NCI-H1436 (cell line): ENCODE results near the gene MFN2.
"Not testable (repeated sequence)": the region's sequence is repeated elsewhere in the genome, so short reads cannot be mapped to it uniquely, and the experiment has no call there.

Source experiments
- DNase-seq: peaks from one replicate; lab custom pipeline; 2025; lab: John Stamatoyannopoulos, UW

The MFN2 gene

DNA sequence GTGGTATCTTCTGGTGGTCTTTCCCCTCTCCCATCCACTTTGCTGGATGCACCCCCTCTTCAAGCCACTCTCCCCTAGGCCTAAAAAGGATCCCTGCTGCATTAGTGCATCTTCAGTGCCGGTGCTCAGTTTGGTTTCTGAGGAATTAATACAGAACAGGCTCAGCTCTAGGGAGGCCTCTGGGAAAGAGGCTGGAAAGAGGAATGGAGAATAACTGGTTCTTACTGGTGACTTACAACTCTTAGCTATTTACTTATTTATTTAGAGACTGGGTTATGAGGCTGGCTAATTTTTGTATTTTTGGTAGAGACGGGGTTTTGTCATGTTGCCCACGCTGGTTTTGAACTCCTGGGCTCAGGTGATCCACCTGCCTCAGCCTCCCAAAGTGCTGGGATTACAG, 19.0 kb downstream of the MFN2 start:
- no peak for DNase-seq

DNA sequence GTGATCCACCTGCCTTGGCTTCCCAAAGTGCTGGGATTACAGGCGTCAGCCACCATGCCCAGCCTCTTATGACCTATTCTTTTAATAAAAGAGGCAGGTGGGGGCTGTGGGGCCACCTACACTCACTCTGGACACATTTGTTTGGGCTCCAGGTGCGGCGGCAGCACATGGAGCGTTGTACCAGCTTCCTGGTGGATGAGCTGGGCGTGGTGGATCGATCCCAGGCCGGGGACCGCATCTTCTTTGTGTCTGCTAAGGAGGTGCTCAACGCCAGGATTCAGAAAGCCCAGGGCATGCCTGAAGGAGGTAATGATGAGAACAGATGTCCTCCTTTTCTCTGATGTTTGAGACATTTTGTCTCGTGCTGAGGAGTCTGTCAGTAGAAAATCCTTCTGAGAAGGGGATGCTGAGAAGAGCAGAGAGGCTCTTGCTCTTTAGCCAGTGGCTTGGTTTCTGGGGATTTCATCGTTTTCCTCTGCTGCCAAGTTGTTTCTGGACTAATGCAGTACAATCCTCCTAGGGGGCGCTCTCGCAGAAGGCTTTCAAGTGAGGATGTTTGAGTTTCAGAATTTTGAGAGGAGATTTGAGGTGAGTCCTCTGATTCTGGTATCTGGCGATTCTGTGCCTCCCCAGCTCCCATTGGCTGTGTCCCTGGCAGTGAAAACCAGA, 21.1 kb downstream of the MFN2 start:
- DNase-seq = no peak

DNA sequence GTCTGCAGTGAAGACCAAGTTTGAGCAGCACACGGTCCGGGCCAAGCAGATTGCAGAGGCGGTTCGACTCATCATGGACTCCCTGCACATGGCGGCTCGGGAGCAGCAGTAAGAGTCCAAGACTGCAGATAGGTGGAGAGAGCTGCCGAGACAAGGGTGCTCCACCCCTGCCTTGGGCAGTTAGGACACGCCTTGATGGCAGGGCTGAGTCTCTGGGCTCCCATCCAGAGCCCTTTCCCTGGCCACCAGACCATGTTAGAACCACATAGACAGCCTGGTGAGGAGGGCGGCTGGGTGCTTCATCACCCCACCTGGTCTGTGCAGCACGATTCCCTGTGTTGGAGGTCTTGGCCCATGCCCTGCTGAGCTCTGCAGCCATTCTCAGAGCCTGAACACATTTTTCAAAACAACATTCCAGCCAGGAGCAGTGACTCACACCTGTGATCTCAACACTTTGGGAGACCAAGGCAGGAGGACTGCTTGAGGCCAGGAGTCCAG, 21.8 kb downstream of the MFN2 start:
- no peak for DNase-seq

DNA sequence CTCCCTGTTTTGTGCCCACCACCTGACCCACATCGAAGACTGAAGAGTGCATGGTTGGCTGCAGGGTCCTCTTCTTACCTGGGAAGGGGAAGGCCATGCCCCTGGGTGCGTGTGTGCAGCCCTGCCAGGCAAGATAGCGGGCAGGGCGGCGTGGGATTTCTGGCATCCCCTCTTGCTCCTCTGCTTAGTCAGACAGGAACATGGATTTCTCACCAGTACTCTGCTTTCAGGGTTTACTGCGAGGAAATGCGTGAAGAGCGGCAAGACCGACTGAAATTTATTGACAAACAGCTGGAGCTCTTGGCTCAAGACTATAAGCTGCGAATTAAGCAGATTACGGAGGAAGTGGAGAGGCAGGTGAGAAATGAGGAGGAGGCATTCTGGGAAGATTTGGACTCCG, 23.5 kb downstream of the MFN2 start:
- no peak for DNase-seq

DNA sequence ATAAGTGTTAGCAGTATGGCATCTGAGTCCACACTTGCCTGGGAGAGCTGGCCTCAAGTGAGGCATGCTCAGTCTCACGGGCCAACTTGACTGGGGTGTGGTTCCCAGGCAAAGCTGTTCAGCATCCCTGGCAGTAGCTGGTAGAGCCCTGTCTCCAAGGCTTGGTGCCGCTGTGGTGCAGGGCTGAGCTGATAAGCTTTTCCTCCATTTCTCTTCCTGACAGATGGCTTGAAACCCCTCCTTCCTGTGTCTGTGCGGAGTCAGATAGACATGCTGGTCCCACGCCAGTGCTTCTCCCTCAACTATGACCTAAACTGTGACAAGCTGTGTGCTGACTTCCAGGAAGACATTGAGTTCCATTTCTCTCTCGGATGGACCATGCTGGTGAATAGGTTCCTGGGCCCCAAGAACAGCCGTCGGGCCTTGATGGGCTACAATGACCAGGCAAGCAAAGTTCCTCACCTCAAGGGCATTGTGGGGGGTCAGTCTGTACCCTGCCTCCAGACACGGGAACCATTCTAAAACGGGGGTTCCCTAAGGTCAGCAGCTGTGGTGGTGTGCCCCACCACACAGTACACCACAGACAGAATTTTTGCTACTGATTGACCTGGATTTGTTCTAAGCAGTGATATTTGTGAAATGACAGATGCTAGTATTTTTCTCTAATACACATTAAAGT, 25.4 kb downstream of the MFN2 start:
- no peak for DNase-seq

DNA sequence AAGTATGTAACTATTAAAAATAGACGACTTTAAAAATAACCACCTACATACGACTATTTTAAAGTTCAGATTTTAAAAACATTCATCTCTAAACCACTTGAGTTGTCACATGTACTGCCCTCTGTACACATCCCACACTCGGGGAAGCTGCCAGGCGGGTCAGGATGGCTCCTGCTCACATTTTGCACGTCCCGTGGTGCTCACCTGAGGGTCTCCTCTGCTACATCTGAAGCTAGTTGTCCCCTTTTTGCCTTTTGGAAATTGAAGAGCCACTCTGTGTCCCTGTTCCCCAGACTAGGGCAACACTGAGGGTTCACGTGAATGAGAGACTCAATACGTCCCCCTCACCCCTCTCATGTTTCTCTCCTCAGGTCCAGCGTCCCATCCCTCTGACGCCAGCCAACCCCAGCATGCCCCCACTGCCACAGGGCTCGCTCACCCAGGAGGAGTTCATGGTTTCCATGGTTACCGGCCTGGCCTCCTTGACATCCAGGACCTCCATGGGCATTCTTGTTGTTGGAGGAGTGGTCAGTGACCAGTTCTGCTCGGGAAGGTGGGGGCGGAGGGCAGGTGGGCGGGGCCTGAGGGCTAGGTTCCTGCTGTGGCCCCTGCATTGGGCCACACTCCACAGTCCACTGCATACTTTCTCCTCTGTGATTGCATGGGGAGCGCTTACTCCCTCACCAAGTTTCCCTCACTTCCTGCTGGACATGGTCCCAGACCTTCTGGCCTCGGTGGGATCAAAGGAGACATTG, 26.1 kb downstream of the MFN2 start:
- DNase-seq = no peak

DNA sequence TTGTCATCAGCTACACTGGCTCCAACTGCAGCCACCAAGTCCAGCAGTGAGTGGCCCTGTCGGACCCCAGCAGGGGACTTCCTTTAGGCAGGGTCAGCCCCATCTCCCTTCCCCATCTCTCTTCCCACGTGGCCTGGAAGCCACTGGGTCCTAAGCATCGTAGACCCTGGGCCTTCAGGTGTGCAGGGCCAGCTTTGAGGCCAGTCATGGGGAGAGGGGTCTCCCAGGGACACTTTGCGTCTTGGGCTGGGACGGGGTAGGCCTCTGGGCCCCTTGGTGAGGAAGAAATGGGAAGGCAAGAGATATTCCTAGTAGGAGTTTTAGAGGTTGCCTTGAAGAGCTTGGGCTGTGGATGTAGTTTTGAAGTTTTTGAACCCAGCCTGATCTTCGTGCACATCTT, 27.0 kb downstream of the MFN2 start:
- DNase-seq = no peak

DNA sequence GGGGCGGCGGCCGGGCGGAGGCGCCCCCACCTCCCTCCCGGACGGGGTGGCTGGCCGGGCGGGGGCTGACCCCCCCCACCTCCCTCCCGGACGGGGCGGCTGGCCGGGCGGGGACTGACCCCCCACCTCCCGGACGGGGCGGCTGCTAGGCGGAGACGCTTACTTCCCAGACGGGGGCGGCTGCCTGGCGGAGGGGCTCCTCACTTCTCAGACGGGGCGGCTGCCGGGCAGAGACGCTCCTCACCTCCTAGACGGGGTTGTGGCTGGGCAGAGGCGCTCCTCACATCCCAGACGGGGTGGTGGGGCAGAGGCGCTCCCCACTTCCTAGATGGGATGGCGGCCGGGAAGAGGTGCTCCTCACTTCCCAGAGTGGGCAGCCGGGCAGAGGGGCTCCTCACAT, 28.1 kb downstream of the MFN2 start:
- not testable (repeated sequence) for DNase-seq

DNA sequence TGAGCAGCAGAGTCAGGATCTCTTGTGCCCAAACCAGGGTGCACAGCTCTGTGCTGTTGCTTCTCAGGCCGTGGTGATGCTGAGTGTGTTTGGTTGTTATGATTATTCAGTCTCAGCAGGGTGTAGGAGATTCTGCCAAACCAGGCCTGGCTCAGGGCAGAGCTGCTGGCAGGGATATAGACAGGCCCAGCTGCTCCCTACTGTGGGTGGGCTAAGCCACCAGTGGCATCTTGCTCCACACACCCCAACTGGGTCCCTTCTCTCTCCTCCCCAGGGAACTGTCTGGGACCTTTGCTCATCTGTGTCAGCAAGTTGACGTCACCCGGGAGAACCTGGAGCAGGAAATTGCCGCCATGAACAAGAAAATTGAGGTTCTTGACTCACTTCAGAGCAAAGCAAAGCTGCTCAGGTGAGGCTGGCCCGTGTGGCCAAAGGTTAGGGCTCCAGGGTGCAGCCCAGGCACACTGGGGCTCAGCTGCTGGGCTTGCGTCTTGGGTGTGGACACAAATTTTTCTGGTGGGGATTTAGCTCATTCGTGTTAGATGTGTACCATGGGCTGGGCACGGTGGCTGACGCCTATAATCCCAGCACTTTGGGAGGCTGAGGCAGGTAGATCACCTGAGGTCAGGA, 29.2 kb downstream of the MFN2 start:
- no peak for DNase-seq

DNA sequence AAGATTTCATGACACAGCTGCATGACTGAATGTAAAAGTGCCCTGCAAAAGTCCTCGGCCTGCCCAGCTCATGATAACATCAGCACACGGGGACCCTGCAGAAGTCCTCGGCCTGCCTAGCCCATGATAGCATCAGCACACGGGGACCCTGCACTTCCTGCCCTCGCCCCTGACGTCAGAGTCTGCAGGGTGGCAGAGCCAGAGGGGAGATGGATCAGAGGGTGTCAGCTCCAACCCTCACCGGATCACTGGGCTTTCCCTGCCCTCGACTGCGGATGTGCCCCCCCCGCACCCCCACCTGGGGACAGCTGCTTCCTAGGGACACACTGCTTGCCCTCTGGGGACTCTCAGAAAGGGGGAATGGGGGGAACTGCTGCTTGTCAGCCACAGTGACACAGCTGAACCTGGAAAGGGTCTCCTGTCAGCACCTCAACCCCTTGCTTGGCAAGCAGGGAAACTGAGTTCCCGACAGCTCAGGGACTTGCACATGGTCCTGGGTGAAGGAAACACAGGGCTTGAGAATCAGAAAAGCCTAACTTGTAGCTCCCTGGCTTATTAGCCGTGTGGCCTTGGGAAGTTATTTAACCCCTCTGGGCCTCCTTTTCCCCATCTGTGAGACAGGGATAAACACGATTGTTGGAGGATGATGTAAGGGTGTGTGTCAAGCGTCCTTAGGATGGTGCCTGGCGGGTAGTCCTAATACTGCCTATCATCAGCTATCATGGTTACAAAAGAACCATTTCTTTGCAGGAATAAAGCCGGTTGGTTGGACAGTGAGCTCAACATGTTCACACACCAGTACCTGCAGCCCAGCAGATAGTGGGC, 30.7 kb downstream of the MFN2 start:
- DNase-seq = no peak

DNA sequence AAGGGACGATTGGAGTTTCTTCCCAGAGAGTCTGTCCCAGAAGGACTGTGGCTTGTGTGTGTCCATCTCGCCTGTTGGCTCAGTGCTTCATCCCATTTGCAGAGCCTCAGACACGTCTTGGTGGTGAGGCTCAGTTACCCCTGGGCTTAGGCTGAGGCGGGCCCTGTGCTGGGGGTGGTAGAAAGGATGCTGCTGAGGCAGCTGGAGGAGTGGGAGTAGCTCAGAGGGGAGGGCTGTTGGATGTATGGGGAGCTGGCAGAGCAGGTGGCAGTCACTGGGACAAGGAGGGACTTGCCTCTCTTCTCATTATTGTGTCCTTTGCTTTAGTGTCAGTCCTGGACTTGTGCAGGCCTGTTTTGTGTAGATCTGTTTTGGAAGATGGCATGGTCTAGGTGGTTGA, 31.8 kb downstream of the MFN2 start:
- DNase-seq = no peak

DNA sequence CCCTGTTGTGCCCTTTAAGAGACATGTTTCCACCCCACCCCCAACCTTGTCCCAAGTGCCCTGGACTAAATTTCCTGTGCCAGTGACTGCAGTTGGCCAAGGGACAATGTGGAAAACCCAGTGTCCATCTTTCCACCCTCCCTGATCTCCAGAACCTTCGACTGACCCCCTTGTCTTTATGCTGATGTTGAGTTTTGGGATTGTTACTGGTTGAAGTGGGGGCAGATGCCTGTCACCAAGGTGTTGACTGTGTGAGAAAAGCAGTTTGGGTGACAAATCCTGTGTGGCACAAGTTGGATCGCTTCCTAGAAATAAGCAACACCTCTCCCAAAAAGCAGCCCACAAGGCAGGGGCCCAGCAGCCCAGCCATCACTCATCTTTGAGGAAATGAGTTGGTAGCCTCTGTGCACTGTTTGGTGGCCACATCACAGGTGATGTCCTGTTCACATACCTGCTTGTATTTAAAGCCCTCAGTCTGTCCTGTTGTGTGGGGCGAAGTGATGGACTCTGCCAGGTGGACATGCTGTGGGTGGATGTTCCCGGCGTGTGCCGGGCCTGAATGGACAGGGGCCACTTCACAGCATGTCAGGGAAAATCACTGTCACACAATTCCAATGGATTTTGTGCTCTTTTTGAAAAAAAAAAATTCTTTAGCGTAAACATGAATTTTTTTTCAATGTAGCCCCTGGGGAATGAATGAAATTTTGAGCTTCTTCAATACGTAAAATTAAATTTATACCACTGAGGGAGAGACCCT, 32.5 kb downstream of the MFN2 start:
- no peak for DNase-seq

DNA sequence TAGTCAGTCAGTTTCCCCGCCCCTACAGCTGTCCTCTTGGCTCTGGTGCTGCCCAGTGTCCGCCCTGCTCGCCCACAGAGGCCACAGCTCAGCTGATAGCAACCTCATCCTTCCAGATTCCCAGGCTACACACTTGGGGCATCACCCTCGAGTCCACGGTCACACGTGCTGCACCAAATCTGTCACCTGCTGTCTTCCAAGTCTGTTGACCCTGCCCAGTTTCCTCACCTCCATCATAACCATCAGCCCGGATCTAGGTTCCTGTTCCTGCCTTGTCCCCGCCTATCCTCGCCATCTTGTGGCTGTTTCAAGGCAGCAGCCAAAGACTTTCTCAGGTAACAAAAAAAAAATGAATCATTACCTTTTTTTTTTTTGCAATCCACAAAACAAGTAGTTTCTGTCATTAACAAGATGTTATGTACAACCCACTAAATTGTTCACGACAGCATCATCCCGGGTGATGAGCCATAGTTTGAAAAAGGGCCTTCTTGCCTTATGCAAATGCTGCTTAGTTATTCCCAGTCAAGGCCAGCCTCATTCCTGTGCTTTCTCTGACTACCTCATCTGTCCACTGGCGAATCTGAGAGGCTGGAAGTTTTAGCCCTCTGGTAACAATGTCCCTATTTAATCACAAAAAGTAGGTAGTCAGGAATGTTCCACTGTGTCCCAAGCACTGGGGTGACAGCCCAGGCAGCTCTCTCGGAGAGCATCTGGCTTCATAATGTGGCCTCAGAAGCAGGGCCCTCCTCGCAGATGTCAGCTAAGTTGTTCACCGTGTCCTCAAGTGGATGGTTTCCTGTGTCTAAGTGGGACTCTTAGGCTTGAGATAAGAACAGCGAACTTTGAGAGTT, 34.1 kb downstream of the MFN2 start:
- no peak for DNase-seq

DNA sequence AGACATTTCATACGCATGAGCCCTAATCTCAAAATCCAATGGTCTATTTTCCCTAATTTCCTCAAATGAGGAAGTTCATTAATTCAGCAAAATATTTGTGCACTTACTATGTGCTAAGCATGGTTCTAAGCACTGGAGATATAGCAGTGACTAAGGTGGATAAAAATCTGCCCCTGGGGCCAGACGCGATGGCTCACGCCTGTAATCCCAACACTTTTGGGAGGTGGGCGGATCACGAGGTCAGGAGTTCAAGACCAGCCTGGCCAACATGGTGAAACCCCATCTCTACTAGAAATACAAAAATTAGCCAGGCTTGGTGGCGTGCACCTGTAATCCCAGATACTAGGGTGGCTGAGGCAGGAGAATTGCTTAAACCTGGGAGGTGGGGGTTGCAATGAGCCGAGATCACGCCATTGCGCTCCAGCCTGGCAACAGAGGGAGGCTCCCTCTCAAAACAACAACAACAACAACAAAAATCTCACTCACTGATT, 34.8 kb downstream of the MFN2 start:
- no peak for DNase-seq

DNA sequence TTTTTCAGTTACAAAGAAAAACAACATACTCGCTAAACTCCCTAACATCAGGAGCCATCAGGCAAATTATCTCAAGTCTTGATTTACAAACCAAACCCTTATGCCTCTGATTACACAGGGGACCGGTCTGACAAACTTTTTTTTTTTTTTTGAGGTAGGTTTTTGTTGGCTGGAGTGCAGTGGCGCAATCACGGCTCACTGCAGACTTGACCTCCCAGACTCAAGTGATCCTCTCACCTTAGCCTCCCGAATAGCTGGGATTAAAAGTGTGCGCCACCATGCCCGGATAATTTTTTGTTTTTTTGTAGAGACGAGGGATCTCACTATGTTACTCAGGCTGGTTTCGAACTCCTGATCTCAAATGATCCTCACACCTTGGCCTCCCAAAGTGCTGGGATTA, 35.3 kb downstream of the MFN2 start:
- DNase-seq = no peak

DNA sequence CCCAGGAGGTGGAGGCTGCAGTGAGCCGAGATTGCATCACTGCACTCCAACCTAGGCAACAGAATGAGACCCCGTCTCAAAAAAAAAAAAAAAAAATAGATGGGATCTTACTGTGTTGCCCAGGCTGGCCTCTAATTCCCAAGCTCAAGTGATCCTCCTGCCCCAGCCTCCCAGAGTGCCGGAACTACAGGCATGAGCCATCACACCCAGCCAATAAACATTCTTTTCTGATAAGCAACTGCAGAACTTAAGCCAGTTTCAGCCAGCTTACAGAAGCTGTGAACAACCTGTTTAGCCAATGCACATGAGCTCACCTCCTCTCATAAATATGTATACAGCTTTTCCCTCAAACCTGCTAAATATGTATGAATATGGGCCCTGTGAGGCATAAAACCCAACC, 35.9 kb downstream of the MFN2 start:
- no peak for DNase-seq

DNA sequence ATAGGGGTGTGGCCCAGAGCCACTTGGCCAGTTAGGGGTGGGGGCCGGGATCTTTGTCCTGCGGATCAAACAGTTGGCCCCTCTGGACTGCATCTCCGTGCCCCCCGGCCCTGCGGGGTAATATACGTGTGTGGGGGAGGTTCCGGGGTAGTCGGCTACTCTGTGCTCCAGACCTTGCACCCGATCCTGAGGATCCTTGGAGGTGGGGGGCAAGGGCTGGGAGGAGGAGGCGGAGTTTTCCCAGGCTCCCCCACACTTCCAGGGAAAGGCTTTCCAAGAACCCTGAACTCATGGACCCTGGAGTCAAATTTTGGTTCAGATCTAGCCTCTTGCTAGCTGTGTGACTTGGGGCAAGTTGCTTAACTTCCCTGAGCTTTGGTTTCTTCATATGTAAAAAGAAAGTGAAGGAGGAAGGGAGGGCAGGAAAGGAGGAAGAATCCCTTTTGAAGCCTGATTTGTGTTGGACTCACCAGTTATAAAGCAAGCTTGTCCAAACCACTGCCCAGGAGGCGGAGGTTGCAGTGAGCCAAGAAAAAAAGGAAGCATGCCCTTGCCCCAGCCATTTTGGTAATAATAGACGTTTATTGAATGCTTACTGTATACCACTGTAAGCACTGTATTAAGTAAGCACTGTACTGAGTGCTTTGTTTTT, 39.7 kb downstream of the MFN2 start:
- DNase-seq = no peak

DNA sequence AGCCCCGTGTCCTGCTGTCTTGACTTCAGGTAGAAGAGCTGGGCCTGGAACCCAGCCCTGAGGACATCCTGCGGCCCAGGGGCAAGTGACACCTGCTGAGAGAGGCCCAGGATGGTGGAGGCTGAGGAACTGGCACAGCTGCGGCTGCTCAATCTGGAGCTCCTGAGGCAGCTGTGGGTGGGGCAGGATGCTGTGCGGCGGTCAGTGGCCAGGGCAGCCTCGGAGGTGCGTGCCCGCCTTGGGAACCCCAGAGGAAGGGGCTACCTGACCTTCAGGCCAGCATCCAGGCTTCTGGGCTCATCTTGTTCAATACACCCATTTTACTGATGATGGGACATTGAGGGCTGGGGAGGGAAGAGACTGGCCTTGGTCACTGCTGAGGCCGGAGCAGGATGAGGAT, 41.4 kb downstream of the MFN2 start:
- no peak for DNase-seq

DNA sequence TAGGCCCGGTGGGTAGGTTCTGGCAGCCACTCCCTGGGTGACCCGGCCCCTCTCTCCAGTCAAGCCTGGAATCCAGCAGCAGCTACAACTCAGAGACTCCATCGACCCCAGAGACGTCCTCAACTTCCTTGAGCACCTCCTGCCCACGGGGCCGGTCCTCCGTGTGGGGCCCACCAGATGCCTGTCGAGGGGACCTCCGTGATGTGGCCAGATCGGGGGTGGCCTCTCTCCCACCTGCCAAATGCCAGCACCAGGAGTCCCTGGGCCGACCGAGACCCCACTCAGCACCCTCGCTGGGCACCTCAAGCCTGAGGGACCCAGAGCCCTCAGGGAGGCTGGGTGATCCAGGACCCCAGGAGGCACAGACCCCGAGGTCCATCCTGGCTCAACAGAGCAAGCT, 41.8 kb downstream of the MFN2 start:
- DNase-seq = no peak
